Pancreas (tissue), 10 donors: ENCODE measurements around the gene HRH3. TPM values are rescaled to one million over a fixed set of nuclear protein-coding genes. Genes with fewer than 3 reads are reported as not detected.

Experiments used
- ATAC-seq, 4 donors: fragments of 200-7000 bp; cut with Tn5 transposase; one replicate each; pipeline versions ENCODE4 v1.8.0 to v1.9.1; 2020; ENCODE audit warnings: mild to moderate bottlenecking in 4 of 4, moderate library complexity in 4 of 4
- DNase-seq, 6 donors: peaks; one replicate each; pipeline ENCODE4 v3.0.0-alpha.2; 2020
- FAIRE-seq: peaks from 2 replicates; lab custom pipeline; 2012; peaks lifted over from hg19 to GRCh38; lab: Jason Lieb, UNC
- H3K27ac ChIP-seq, 4 donors: fragments of 200-600 bp; sonication (generic); 1 replicate in 3 of 4; 2 replicates in 1 of 4; pipeline versions ENCODE4 v1.5.0 to v1.8.0; 2020
- H3K27me3 ChIP-seq, 4 donors: fragments of 200-600 bp; one replicate each; pipeline ENCODE4 v1.8.0; 2021
- H3K36me3 ChIP-seq, 3 donors: fragments of 200-600 bp; sonication (generic) in 1 of 3; one replicate each; pipeline versions ENCODE4 v1.5.0 to v1.8.0; 2020 to 2021
- H3K4me1 ChIP-seq, 3 donors: fragments of 200-600 bp; one replicate each; pipeline ENCODE4 v1.8.0; 2021
- H3K4me3 ChIP-seq, 4 donors: fragments of 200-600 bp; sonication (generic) in 2 of 4; one replicate each; pipeline versions ENCODE4 v1.5.0 to v1.8.0; 2020 to 2021
- H3K9me3 ChIP-seq, 4 donors: fragments of 200-600 bp; one replicate each; pipeline ENCODE4 v1.8.0; 2021
- CTCF ChIP-seq, 4 donors: fragments of 200-600 bp; sonication (generic) in 3 of 4; IDR thresholded peaks; one replicate each; pipeline versions ENCODE4 v1.5.0 to v1.8.0; 2021; ENCODE audit warnings: antibody characterized with exemption in 4 of 4
- WGBS, 2 donors: extraction: QIAGEN DNeasy Blood & Tissue Kit; methylation state at CpG; one replicate each; pipeline ENCODE4 v1.1.7; 2013; 5-methylcytosine and 5-hydroxymethylcytosine counted together
- intact Hi-C, 3 donors: fragments of 100-400 bp; cut with DNase I; formaldehyde crosslinking; loops; one replicate each; pipeline versions ENCODE4 v1.11.1 to v1.14.2; 2022
- polyA plus RNA-seq, 2 donors: library from polyadenylated mRNA; stranded (reverse); fragments of 200-250 nt; gene quantifications; one replicate each; pipeline ENCODE4 v1.2.3, GENCODE V29; 2013
- total RNA-seq, 6 donors: library from RNA; stranded (reverse); fragmentation: NEBNext Ultra II Directional in 4 of 6; extraction: Animal tissue kit (Norgen Biotek cat#: 25700) in 4 of 6; gene quantifications; one replicate each; pipeline versions ENCODE4 v1.2.1 to v1.2.4, GENCODE V29; 2021 to 2023
- donor health status: healthy with polysubstance abuse.
- donor health status: DM: no; HTN: no; CAD: no; lungs with moderate emphysema.
- donor health status: DM: no; HTN: no; CAD: no.
- donor health status: control.
- donor health status: control.
- donor health status: Bipolar disorder and iron deficiency.
- donor health status: DM: yes; HTN: yes; CAD: no.
- donor health status: DM: no; HTN: no; CAD: no.
- donor health status: DM: no; HTN: no; CAD: no.
- donor health status: DM: yes; HTN: yes; CAD: no.

The HRH3 gene
- total and polyA plus RNA-seq, 8 donors, result 0.02 to 0.08 (median 0.04) TPM; not detected in 5

- Histone ChIP-seq H3K9me3 (no peaks in the 10 kb centered on the region), H3K36me3 (no peaks in the 10 kb centered on the region), H3K27ac (no peak overlapping the region), H3K27me3 (no peaks in the 10 kb centered on the region), H3K4me3 (no peak overlapping the region), H3K4me1 (peaks cover 3 to 23% (median 11%) of the 10 kb centered on the region in 3 donors)
- ATAC-seq (no peak), FAIRE-seq (no peak), DNase-seq (peak in 3 of 6 donors; percentile 59 to 72 (median 63))
- TF ChIP-seq CTCF (IDR thresholded peaks at IDR 0.05), result no peak
- 45 to 77% methylated on average over 16 of the region's 16 CpGs for WGBS, 2 donors
- intact Hi-C loops, result no loop called here
Measured at GRCh38 chr20:62235001-62235776, 15.1 kb upstream of the HRH3 start.

- DNase-seq, result peak in 2 of 6 donors; percentile 58 to 73
- H3K4me3 ChIP-seq, result no peak overlapping the region
- no peak overlapping the region for H3K27ac ChIP-seq
- ATAC-seq, result peak in 1 of 4 donors; percentile 15
- FAIRE-seq, result no peak
- H3K27me3 ChIP-seq, result no peaks in the 10 kb centered on the region
- no peaks in the 10 kb centered on the region for H3K36me3 ChIP-seq
- TF ChIP-seq CTCF (IDR thresholded peaks at IDR 0.05), result no peak
- no peaks in the 10 kb centered on the region for H3K9me3 ChIP-seq
- intact Hi-C loops, result no loop called here
- WGBS, 2 donors, result 24 to 65% methylated on average over 5 of the region's 5 CpGs
- H3K4me1 ChIP-seq, result peaks cover 0 to 20% (median 11%) of the 10 kb centered on the region in 3 donors
Measured at GRCh38 chr20:62234339-62234738, 14.3 kb upstream of the HRH3 start.

- Histone ChIP-seq H3K36me3 (no peaks in the 10 kb centered on the region), H3K27me3 (no peaks in the 10 kb centered on the region), H3K4me3 (no peak overlapping the region), H3K27ac (no peak overlapping the region), H3K9me3 (no peaks in the 10 kb centered on the region), H3K4me1 (peaks cover 0 to 20% (median 11%) of the 10 kb centered on the region in 3 donors)
- ATAC-seq (no peak), FAIRE-seq (no peak), DNase-seq (peak in 2 of 6 donors; percentile 9 to 15)
- WGBS, 2 donors, result 95 to 96% methylated on average over 4 of the region's 4 CpGs
- TF ChIP-seq CTCF (IDR thresholded peaks at IDR 0.05), result no peak
- intact Hi-C loops, result no loop called here
Measured at GRCh38 chr20:62233684-62234083, 13.6 kb upstream of the HRH3 start.

- ATAC-seq (no peak), DNase-seq (peak in 2 of 6 donors; percentile 24 to 54), FAIRE-seq (no peak)
- intact Hi-C loops, result no loop called here
- H3K27me3 ChIP-seq, result no peaks in the 10 kb centered on the region
- no peaks in the 10 kb centered on the region for H3K36me3 ChIP-seq
- peaks cover 0 to 20% (median 11%) of the 10 kb centered on the region in 3 donors for H3K4me1 ChIP-seq
- no peak overlapping the region for H3K4me3 ChIP-seq
- no peaks in the 10 kb centered on the region for H3K9me3 ChIP-seq
- no peak for TF ChIP-seq CTCF (IDR thresholded peaks at IDR 0.05)
- no peak overlapping the region for H3K27ac ChIP-seq
- 51 to 70% methylated on average over 18 of the region's 18 CpGs for WGBS, 2 donors
Measured at GRCh38 chr20:62232770-62233645, 12.9 kb upstream of the HRH3 start.
